GM19395 (cell line): Measurements from ENCODE around the gene ADARB2.

Source experiments
- ATAC-seq: cut with Tn5 transposase; IDR thresholded peaks from one replicate; pipeline ENCODE4 v1.9.1; 2021; ENCODE audit warnings: mild to moderate bottlenecking, moderate library complexity; ENCODE audit not compliant: unreplicated experiment

ADARB2 gene

DNA sequence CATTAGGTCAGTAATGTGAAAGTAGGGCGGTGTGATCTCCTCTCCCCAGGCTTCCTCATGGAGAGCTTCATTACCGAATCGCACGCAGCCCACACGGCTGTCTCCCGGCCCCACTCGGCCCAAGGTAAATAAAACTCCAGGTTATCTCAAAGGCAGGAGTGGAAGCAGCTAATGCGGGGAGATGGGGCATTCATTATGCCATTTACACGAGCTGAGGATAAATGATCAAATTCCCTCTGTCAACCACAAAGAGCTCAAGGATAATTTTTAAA lies 93.5 kb downstream of the ADARB2 start:
- no peak for ATAC-seq

DNA sequence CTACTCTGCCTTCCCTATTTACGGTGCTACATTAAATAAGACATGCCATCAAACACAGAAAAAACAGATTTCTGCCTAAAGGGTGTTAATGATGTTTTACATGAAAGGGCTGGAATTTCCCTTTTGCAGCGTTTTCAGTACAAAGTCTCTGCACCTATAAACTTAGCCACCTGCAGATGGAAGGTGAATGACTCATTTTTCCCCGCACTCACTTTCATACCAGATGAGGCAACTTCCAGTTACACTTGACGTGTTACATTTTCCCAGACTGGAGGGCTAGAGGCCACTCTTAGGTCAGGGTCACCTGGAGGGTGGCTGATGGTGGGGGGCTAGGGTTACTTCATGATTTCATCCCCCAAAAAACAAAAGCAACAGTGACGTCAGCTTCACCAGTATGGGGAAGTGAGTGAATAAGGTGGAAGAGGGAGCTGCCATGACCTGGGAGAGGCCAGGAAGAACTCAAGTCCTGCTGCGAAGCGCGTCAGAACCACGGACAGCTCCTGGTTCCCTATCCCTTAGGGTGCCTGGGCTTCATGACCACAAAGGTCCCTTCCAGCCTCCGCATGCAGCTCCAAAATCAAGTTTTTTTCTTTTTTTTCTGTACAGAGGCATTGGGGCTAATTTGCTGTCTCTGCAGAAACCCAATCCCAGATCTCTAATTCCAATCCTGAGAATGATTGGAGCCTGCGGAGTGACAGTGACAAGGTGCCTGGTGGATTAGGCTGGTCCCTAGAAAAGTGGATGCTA lies 94.0 kb downstream of the ADARB2 start:
- peak; percentile 63 for ATAC-seq

DNA sequence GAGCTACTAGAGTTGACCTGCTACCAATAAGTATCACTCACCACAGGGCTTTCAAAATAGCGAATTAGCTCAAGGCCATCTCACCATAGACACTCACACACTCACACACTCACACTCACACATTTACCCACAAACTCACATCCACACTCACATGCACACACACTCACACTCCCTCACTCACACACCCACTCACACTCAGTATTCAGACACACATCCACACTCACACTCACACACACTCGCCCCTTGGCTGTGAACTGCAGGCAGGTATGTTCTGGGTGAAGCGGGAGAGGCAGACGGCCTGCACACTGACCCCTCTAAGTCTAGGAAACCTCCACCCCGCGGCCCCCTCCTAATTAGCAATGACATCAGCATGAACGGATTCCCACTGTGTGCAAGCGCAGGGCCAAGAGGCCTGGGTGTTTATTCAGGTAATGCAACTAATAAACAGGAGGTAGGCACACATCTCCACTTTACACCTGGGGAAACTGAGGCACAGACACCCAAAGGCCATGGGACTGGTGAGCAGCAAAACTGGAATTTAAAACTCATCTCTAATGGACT lies 94.6 kb downstream of the ADARB2 start:
- ATAC-seq, result no peak

DNA sequence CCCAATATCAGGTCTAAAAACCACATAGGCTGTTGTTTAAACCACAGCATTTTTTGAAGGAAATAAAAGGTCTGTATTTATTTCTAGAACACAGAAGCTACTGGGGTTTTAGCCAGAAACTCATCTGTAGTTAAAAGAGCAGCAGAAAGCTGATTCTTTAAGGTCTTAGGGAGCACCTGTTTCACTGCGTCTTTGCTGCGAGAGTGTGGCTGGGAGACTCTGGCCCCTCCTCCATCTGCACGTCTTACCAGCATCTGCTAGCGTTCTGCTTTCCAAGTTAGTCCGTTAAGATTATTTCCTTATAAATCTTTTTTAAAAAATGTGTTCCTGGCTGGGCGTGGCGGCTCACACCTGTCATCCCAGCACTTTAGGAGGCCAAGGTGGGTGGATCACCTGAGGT lies 95.9 kb downstream of the ADARB2 start:
- no peak for ATAC-seq

DNA sequence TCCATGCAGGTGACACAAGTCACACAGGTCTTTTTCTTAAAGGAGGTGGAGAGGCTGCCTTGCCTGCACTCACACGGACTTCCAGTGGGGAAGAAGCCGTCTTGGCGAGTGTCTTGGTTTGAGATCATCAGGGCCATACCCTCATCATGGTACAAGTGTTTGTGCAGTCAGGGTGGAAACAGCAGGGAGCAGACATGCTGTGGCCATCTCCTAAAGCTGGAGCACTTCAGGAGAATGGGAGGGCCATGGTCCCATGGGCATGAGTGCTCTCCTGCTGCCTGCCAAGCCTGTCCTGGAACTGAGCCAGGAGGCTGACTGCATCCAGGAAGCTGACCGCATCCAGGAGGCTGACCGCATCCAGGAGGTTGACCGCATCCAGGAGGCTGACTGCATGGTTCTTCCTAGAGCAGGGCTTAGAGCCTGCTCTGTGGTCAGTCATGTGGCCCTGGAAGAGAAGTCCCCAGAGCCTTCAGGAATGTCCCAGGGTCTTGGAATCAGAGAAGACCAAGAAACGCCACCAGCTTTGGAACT lies 98.4 kb downstream of the ADARB2 start:
- ATAC-seq, result no peak

DNA sequence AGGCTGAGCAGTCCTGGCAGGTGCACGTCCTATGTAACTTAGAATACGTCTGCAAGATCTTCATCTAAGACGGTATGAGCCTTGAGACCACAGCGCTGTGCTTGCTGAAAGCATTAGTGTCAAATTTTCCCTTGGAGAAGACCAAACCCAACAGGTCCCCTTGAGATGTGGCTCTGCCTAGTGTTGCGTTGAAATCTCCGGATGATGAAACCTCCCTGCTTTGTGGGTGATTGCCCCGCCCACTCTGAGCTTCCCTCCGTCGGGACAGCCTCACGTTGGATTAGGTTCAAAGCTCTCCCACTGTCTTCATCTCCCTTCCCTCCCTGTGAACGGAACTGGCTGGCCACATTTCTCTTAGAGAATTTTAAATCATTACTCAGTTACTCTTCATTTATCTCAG lies 102.0 kb downstream of the ADARB2 start:
- ATAC-seq, result no peak

DNA sequence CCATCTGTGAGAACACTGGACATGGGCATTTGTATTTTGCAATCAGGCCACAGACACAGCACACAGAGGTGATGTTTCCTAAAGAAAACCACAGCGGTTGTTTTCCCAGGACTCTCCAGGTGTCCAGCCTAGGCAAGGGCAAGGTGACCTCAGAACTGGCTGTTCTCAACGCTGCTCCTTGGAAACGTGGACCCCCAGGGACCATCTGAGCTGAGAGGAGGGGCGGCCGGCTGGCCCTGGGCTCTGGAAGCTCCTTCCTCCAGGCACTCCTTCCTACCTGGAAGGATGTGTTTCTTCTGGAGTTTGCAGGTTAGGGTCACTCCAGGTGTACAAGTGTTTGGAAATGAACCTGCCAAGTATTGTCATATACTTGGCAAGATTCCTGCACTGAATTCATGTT lies 103.1 kb downstream of the ADARB2 start:
- no peak for ATAC-seq

DNA sequence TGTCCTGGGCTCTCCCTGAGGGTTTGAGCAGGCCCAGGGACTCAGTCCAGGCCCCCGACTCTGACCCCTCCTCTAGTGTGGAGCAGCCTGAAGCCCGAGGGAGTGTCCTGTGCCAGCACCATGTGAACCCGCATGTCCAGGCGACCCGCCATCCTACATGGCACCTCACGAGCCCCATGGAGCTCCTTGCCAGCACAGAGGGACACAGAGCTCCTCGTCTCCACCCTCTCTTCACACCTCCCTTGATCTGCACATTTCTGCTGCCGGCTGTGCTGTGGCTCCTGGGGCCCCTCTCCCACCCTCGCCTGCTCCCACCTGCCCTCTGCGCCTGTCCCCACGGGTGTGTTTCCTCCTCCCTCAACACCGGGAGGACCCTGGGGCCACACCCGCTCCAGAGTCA lies 103.5 kb downstream of the ADARB2 start:
- ATAC-seq, result no peak

DNA sequence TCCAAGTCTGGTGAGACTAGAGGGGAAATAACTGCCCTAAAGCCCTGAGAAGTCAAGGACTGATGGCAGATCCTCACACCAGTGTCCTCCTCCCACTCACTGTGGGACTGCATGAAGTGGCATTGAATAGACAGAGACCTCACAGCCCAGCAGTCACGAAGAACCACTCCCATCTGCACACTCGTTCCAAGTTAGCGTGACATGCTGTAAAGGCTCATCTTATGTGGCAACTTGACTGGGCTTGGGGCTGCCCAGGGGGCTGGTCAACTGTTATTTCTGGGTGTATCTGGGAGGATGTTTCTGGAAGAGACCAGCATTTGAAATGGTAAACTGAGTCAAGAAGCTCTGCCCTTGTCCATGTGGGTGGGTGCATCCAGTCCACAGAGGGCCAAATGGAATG lies 104.7 kb downstream of the ADARB2 start:
- ATAC-seq, result no peak

DNA sequence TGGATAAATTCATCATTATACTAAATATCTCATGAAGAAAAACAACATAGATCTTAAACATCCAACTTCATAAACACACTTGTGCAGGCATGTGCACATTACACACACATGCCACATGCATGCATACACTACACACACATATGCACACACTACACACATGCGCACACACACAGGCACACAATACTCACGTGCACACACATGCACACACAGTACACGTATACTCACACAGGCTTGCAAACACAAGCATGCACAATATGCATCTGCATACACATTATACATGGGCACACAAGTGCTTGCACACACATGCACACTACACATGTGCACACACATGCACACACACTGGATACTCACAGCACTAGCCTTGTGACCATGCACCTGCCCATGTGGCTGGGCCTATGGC lies 105.2 kb downstream of the ADARB2 start:
- no peak for ATAC-seq

DNA sequence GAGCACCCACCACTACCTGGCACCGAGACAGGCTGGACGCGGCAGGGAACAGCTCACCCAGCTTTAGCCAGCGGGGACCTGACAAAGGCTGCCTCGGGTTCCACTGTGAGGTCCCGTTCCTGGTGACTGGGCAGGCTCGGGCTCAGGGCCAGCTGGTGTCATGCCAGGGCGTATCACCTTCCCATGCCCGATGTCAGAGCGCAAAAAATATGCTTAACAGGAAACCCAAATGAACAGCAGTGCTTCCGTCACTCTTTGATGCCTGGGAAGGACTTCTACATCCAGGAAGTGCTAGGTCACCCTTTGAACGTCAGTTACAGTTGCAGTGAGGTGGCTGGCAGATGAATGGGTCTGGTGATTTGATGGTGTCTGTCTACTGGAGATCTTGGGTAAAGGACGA lies 106.0 kb downstream of the ADARB2 start:
- ATAC-seq, result no peak

DNA sequence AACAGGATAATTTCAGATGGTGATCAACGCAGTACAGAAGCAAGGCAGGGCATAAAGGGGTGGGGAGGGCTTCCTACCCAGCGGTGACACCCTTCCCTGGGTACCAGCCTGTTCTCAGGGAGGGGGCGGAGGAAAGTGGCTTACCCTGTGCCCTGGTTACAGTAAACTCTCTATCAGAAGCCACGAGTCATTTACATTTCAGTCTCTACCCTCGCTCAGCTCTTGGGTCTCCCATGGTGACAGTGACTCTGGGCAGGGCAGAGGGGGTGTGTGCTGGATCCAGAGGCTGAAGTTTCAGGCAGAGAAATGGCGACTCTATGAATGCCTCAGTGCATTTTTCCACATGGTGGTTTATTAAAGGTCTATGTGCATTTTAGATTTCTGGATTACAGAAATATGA lies 107.0 kb downstream of the ADARB2 start:
- ATAC-seq, result no peak

DNA sequence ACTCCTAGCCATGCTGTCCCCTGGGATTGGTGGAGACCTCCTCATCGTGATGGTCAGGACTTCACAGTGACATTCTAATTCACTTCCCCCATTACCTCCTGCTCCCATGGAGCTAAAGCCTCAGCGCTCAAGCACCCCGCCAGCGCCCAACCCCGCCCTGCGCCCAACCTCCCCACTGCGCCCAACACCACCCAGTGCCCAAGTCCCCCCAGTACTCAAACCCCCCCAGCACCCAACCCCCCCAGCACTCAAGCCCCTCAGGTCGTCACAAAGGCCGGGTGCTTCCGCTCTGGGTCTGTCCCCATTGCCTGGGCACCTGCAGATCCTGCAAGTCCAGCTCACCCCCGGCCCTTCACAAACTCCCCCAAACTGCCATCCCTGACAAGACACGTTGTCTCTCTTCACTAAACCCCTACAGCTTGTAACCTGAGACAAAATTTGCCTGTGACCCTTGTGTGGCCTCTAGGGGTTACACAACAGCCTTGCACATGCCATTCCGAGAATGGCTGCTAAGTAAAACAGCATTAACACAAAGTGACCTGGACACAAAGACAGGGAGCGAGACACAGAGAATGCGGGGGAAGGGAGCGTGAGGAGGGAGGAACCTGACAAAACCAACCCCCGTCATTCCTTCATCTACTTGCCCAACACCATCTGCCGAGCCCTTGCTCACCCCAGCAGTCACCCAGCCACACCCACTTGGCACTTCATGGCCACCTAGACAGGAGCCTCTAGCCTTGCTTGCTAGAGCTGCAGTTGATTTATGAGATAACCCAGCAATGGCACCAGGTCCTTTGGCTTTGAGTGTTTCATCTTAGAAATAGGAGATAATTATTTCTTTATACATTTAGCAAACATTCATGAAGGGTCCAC lies 107.8 kb downstream of the ADARB2 start:
- no peak for ATAC-seq

DNA sequence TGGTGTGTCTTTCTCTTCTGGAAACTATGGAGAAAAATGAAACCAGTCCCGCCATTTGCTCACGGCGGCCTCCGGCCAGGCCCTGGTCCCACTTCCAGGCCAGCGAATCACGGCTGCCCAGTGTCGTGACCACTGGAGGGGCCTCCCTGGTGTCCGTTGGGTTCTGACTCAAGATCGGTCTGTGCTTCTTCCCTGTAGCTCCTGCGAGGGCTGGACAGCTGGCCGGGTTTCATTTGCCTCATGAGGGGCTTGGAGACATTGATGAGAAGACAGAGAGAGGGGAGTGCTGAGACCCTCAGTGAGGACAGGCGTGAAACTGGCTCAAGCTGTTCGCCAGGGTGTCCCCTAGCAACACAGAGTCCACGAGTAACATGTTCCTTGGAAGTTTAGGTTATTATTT lies 108.6 kb downstream of the ADARB2 start:
- no peak for ATAC-seq

DNA sequence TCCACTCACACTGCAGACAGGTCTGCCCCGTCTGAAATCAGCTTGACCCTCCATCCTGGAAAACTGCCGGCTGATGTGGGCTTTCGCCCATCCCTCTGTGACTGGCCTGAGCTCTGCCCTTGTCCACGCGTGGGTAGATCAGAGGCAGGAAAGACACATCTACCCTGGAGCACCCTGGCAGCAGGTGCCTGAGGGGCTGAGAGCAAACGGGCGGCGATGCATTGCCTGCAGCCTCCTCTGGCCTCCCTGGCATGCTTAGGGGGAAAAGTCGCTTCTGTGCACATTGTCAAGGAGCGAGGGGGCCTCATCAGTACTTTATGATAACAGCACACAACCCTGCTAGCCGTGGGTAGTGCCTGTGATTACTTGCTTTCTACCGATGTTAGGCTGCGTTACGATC lies 109.4 kb downstream of the ADARB2 start:
- no peak for ATAC-seq

DNA sequence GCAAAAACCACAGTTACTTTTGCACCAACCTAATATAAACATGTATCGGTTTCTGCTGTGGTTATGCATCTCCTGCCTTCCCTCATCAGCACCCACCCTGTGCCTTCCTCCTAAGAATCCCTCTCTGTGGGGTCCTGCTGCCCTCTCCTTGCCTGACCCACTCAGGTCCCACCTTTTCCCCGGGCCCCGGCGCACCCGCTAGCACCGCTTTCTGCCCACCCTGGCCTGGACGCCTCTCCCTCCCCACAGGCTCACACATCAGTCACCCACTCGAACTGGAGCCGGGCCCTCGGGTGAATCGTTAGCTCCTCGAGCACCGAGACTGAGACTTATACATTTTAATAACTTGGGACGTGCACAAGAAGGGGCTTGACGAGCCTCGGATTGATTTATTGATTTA lies 110.5 kb downstream of the ADARB2 start:
- no peak for ATAC-seq

DNA sequence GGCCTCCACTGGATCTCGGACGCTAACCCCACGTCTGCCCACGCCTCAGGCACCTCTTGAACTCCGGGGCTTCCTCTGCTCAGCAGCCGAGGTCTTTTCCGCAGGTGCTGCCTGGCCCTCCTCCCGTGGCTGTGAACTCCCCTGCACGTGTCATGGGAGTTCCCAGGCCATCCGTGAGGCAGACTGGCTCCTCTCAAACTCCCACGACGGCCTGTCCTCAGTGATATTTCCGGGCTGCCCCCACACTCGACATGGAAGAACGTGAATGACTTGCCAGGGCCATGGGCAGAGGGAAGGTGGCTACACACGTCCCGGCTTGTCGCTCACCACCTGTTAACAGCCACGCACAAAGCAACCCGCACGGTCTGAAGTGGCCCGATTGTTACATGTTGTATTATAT lies 110.9 kb downstream of the ADARB2 start:
- ATAC-seq, result no peak

DNA sequence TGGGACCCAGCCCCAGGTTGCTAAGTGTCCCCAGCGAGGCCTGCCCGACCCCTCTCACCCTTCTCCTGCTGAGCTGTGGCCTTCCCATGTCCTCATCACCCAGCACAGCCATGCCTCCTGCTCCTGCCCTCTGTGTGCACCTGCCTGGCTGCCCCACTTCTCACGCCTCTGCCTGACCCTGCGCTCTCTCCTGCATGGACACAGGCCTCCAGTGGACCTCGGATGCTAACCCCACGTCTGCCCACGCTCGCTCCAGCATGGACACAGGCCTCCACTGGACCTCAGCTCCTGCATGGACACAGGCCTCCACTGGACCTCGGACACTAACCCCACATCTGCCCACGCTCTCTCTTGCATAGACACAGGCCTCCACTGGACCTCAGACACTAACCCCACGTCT lies 111.6 kb downstream of the ADARB2 start:
- no peak for ATAC-seq

DNA sequence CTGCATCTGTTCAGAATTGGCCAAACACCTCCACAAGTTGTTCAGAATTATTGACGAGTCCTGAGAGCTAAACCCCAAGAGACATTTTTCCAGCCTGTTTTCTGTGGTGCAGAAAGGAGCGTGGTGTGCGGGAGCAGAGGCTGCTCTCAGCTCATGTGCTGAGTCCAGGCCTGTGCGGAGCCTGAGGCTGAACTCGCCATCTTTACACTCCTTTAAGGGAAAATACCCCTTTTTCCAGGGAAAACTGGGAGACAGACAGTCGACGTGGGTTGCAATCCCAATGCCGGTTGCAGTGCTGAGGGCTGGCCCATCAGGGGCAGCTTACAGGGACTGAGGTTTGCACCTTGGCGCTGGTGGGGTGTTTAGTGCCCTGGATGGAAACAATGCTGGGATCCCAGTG lies 112.2 kb downstream of the ADARB2 start:
- no peak for ATAC-seq

DNA sequence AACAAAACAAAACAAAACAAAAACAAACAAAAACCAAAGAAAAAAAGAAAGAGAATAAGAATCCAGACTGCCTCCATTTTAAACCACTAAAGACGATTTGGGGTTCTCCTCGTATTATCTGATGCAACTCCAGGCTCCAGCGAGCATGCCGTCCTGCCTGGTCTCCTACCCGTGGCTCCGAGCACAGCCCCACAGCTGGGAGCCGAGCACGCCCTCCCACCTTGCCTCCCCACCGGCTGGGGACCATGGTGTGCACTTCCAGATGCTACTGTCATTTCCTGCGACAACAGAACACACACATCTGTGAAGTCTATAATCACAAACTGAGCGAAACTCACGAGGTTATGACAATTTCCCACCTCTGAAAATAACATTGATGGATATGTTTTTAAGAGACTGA lies 113.1 kb downstream of the ADARB2 start:
- ATAC-seq, result no peak

DNA sequence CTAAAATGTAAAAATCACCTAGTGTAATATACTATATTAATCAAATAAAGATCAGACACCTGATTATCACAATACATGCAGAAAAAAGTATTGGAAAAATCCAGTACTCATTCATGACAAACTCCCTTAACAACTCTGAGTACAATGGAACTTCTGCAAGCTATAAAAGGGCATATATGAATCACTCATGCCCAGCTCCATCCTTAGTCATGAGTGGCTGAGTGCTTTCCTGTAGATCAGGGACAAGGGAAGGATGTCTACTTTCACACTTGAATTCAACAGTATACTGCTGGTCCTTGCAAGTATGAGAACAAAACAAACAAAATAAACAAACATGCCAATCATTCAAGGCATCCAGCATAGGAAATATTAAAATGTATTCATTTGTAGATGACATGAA lies 116.5 kb downstream of the ADARB2 start:
- no peak for ATAC-seq
